ENCODE measurements around the gene AK9.
A peak's percentile ranks its signal among the peaks of the same experiment; 100 is the strongest.
"Not testable (repeated sequence)": the region's sequence is repeated elsewhere in the genome, so short reads cannot be mapped to it uniquely, and the experiment has no call there.

AK9 gene

DNA sequence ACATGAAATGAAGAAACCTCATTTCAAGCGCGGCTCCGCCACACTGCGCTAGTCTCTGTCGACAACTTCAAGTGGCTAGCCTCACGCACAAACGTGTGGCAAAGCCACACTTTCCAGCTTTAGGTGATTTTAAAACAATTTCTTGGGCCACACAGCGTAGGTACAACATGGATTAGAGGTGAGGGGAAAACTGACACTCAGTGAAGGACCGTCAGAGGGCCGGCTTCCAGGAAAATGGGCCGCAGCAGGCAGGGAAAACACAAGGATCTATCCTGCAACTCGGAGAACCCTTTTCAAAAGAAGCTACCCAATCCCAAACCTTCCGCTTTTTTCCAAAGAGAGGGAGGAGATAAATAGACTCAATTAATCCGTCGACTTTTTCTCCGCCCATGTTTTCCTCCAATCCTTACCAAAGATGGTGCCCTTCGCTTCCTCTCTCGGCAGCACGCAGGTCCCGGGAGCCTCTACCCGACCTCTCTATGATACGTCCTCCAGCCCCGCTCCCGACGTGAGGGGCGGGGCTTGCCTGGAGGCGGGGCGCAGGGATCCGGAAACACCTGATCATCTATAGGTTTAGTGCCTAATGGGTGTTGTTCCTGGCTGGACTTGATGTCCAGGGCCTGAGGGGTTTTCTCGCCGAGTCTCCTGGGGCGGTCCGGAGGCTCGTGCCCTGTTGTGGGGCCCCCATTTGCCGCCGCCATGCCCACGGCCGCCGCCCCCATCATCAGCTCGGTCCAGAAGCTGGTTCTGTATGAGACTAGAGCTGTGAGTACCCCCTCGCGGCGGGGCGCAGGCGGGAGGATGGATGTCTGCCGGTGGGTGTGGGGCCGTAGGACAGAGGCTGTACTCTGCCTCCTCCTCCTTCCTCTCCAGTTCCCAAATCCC lies at the start of gene AK9, which contains the start of gene FIG4:
AK9 (minus strand) TSS at position 466 of the 885 bp plus-strand sequence. CDS start 15,457 bp downstream, outside the sequence.
FIG4 (plus strand) TSS at position 560 of the 885 bp plus-strand sequence; CDS start at position 700, 140 bp downstream.
- peak; percentile 77 to 80 (median 78) for DNase-seq

DNA sequence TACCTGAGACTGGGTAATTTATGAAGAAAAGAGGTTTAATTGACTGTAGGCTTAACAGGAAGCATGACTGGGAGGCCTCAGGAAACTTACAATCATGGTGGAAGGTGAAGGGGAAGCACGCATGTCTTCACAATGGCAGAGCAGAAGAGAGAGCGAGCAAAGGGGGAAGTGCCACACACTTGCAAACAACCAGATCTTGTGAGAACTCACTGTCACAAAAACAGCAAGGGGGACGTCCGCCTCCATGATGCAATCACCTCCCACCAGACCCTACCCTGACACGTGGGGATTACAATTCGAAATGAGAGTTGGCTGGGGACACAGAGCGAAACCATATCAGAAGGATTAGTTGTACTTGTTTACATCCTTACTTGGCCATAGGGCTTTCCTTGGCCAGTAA lies 49.8 kb upstream of the AK9 start:
- DNase-seq, result no peak

DNA sequence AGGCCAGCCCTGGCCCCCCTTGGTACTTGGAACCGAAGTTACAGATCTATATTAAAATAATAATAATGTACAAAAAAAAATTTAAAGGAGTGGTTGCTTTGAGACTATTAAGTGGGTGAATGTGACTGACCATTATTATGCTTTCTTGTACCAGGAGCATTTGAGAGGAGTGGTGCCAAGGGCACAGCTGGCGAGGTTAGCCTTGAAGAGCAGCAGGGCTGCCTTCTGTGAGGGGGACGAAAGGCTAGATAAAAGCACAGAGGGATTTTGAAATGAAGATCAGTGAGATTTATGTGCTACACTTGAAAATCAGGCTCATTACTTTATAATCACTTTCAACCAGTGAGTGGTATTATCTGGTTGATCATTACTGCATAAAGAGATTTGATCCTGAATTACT lies 48.7 kb upstream of the AK9 start:
- no peak for DNase-seq

DNA sequence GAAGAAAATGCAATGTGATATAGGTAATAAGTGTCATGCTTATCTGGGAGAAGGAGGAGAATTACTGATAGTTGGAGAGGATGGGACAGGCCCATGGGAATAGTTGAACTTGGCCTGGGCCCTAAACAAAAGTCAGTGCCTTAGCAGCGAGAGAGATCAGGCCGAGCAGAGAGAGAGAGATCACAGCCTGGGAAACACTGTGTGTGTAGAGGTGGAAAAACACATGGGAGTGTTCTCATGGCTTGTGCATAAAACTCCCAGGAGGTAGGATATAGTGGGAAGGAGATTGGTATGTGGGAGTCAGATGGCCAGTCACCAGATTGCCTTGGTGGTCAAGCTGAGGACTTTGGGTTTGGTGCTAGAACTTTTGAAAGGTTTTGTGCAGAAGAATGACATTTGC lies 47.7 kb upstream of the AK9 start:
- no peak for DNase-seq

DNA sequence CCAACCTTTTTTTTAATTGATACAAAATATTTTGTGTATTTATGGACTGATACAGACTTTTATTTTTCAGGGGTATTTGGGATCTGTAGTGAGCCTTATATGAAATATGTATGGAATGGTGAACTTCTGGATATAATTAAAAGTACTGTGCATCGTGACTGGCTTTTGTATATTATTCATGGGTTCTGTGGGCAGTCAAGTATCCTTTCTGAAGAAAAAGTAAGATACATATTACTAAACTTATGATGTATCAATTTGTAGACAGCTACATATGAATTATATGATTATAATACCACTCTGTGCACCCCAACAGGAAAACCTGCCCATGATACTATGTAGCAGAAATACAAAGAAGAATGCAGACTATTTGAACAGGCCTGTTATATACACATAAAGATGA lies 47.3 kb upstream of the AK9 start:
- DNase-seq, result no peak

DNA sequence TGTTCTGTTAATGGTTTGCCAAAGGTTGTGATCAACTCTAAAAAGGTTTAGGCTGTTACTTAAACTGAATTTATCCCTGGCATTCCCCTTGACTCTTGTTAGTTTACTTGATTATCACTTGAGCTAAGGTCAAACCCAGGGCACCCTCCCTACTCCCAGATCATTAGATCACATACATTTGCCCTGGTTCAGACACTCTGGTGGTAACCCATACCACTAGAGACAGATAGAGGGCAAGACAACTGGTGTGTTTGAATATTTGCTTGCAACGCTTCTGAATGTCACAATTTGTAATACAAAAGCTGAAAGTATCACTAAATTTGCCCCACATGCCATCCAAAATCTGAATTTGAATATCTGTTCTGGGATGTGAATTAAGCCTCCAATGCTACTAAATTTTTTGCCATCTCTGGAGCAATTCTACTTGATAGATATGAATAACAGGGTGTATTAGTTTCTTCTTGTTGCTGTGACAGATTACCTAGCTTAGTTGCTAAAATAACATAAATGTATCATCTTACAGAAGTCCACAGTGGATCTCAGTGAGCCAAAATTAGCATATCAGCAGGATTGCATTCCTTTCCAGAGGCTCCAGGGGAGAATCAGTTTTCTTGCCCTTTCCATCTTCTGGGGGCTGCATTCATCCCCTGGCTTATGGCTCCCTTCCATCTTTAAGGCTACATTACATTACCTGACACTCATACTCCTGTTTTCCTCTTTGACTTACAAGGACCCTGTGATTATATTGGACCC lies 45.4 kb upstream of the AK9 start:
- DNase-seq, result no peak

DNA sequence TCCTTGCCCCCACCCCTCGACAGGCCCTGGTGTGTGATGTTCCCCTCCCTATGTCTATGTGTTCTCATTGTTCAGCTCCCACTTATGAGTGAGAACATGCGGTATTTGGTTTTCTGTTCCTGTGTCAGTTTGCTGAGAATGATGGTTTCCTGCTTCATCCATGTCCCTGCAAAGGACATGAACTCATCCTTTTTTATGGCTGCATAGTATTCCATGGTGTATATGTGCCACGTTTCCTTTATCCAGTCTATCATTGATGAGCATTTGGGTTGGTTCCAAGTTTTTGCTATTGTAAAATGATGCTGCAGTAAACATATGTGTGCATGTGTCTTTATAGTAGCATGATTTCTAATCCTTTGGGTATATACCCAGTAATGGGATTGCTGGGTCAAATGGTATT lies 34.2 kb upstream of the AK9 start:
- DNase-seq, result not testable (repeated sequence)

DNA sequence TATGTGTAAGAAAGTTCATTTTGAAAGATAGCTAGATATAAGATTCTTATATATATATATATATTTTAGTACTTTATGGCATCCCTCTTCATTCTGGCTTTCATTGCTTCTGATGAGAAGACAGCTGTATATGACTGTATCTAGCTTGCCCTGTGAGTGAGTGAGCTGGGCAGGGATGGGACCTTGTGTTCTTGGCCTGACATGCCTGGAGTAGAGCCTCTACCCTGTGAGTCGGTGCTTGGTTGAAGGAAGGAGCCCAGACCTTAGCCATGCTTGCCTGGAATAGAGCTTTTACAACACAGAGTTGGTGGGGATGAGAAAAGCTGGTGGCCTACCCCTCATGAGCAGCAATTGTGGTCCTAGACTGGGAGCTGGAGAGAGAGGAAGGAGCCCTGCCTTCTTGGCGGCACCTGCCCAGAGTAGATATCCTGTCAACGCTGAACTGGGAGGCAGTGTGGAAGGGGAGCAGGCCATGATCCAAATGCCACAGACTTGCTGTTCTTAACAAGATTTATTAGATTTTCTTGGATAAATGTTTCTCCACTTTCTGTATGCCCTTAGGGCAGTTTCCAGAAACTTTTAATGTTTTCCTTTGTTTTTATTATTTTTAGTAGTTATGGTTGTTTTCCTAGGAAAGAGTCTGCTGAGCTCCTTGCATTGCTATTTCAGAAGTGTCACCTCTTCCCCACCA lies 31.7 kb upstream of the AK9 start:
- DNase-seq, result no peak

DNA sequence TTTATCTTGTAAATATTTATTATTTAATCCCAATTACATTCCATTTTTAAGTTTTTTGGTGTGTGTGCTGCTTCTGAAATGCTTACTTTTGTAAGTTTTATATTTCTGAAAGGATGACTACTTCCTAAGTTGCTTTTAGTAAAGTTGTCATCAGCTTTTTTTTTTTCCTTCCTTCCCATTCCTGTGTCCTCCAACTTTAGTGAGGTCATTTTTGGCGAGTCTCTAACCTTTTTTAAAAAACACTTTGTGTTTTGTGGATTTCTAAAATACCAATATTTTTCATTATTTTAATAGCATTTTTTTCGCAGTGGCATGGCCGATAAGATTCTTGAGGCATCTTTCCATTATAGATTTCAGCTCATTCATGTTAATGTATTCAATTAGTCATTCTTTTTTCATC lies 31.0 kb upstream of the AK9 start:
- DNase-seq, result no peak

DNA sequence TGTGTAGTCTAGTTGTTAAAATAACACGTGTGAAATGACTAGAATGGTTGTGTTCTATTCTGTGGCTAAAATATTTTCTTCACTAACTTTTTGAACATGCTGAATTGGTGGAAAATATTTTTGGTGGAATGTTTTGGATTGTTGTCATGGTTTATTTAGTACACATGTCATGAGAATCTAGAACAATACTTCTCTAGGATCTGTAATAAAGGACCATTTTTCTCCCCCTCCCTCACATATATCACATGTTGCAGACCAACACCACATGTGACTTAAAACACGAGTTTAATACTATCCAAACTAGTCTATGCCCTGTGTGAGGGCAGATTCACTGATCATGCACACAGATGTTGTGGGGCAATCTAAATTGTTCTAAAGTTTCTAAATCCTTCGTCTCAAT lies 29.3 kb upstream of the AK9 start:
- no peak for DNase-seq

DNA sequence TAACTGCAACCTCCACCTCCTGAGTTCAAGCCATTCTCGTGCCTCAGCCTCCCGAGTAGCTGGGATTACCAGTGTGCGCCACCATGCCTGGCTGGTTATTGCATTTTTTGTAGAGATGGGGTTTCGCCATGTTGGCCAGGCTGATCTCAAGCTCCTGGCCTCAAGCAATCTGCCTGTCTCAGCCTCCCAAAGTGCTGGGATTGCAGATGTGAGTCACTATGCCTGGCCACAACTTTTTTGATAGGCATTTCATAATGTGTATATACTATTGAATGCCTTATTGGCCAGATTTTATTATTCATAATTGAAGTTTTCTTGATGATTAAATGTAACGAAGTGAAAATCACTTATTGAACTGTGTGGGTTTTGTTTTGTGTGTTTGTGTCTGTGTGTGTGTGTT lies 28.0 kb upstream of the AK9 start:
- DNase-seq, result no peak

DNA sequence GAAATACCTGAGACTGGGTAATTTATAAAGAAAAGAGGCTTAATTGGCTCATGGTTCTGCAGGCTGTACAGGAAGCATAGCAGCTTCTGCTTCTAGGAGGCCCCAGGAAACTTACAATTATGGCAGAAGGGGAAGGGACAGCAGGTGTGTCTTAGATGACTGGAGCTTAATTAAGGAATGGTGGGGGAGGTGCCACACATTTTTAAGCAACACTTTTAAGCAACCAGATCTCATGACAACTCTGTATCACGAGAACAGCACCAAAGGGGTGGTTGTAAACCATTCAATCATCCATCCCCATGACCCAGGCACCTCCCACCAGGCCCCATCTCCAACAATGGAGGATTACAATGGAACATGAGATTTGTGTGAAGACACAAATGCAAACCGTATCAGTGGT lies 27.0 kb upstream of the AK9 start:
- no peak for DNase-seq

DNA sequence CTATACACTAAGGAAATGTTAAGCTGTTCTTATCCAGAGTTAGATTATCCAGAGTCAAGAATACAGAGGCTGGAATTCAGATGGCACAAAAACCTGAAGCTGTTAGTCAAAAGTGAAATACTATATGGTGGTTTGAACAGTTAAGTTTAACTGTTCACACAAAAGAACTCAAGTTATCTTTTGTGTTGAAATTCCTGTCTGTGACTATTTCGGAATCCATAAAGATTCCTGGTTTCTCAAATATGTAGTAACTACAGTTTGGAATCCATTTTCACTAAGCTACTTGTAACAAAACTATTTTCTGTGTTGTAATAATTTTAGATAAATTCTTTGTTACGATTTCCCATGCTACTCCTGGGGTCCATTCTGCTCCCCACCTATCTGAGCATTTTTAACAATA lies 24.6 kb upstream of the AK9 start:
- DNase-seq, result no peak

DNA sequence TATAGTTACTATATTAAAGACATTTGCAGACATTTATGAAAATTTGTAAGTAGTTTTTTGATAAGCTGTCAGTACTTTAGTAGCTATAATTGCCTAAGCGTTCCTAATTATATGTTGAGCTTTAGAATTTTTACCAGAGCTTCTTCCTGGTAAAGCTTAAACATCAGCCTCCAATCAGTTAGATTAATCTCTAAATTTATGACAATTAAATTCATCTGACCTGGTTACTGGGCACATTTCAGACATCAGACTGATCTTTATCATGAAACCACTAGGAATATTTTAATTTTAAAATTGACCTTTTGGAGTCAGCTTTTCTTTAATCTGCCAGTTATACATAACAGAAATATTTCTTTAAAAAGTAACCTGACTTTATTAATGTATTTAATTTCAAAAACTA lies 23.6 kb upstream of the AK9 start:
- no peak for DNase-seq

DNA sequence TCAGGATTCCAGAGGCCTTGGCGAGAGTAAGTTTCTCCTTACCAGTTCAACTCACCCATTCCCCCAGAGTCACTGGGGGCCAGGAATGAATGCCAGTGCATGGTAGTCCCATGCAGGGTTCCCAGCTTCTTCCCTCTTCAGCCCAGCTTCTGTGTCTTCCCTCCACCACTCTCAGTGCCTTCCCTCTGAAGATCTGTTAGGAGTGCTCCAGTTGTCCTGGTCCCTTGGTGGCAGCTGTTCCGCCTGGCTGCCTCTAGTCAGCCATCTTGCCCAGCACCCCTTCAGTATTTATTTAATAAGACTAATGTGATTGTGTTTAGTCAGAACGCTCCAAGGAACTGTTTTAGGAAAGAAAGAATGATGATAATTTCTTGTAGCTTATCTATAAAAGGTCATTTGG lies 23.2 kb upstream of the AK9 start:
- no peak for DNase-seq

DNA sequence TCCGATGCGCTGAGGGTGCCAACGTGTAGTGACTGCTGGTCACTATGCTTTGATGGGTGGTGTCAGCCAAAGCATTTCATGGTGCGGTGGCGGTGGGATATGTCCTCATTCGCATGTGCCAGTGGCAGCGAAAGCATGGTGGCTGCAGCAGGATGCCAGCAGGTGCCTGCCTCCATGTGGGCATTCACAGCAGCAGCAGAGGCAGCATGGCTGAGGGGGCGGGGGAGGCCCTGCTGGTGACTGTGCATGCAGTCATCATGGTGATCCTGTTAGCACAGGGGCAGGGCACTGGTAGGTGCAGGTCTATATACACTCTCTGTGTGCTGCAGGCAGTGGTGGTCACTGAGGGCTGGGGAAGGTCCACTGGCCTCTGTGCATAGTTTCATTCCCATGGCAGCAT lies 22.1 kb upstream of the AK9 start:
- DNase-seq, result no peak

DNA sequence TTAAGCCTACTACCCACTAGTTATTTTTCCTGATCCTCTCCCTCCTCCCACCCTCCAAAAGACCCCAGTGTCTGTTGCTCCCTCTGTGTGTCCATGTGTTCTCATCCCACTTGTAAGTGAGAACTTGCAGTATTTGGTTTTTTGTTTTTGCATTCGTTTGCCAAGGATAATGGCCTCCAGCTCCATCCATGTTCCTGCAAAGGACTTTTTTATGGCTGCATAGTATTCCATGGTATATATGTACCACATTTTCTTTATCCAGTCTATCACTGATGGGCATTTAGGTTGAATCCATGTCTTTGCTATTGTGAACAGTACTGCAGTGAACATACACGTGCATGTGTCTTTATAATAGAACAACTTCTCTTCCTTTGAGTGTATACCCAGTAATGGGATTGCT lies 17.1 kb upstream of the AK9 start:
- not testable (repeated sequence) for DNase-seq

DNA sequence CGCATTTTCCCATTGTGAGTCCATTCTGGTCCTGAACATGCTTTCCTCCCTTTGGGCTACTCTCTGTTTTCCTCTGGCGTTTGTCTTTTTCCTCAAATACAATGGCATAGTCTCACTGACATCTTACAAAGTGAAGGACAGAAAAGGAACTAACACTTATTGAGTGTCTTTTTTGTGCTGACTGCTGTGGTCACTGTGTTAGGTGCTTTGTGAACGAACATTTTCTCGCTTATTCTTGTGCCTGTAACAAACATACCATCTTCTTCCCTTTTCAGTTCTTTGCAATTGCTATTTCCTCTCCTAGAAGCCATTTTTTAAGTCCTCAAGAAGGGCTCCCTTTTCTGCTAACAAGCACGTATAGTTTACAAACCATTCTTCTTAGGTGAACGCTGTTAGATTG lies 15.5 kb upstream of the AK9 start:
- DNase-seq, result no peak

DNA sequence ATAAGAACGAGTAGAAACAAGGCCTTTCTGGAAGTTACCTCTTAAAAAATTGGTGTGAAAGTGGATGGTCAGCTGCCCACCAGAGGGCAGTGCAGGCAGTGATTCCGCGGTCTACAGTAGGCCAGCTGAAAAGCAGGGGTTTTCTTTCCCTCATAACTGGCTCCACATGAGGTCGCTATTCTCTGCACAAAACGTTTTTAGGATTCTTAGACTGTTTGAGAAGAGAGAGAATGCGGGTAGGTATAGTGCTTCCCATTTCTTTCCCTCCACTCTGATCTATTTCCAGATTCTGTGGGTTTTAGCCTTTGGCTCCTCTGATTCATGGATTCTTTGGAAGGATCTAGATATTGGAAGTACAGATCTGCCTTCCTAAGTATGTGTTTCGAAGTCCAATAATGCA lies 14.3 kb upstream of the AK9 start:
- peak; percentile 35 to 54 (median 40) for DNase-seq

DNA sequence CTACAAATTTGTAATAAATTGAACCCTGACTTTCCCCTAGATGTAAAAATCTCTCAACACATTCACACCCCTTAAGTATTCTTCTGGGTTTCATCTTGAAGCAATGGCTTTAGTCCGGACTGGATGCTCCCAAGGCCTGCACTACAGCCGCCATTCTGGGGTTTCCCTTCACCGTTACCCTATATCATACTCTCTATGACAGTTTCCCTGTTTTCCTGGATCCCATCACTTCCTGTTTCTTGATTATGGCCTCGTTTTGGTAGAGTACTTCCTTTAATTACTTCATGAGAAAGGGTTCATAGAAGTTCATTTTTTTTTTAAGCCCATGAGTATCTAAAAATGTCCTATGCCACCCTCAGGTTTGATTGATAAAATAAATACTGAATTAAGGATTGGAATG lies 11.8 kb upstream of the AK9 start:
- no peak for DNase-seq

DNA sequence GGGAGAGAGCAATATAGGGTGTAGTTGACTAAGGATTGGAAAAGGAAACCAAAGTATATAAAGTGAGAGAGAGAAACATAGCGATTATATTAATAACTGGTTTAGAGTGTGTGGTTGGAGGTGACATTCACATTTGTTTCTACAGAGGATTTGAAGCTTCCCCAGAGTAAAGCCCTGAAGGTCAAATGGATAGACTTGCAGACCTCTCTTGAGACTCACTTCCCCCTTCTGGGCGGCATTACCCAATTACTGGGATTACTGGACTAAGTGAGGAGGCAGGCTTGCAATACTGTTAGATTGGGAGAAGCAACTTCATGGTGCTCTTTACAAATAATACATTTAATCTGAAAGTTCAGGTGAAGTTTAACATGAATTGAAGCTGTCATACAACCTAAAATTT lies 10.8 kb upstream of the AK9 start:
- DNase-seq, result no peak

DNA sequence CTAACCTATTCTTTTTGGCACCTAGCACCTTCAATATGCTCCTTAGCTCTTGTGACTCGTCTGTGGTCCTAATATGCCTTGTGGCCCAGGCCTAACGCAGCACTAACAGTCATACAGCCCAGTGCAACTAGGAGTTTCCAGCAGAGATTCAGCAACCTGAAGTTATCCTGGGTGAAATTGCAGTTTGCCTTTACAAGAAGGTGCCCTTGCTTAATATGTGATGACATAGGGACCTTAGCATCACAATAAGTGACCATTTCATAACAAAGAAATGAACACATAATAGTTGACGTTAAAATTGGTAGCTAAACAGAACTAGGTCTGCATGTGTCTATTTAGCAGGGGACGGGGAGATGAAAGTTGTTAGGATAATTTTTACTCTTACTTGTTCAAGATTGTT lies 10.2 kb upstream of the AK9 start:
- DNase-seq, result no peak

DNA sequence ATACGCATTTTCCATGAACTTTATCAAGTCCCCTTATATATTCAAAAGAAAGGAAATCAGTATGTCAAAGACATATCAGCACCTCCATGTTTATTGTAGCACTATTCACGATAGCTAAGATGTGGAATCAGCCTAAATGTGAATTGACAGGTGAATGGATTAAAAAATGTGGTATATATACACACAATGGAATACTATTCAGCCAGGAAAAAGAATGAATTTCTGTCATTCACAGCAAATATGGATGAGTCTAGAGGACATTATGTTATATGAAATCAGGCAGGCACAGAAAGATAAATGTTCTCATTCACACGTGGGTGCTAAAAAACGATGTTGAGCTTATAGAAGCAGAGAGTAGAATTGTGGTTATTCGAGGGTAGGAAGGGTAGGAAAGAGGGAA lies 5.4 kb upstream of the AK9 start:
- DNase-seq, result no peak

DNA sequence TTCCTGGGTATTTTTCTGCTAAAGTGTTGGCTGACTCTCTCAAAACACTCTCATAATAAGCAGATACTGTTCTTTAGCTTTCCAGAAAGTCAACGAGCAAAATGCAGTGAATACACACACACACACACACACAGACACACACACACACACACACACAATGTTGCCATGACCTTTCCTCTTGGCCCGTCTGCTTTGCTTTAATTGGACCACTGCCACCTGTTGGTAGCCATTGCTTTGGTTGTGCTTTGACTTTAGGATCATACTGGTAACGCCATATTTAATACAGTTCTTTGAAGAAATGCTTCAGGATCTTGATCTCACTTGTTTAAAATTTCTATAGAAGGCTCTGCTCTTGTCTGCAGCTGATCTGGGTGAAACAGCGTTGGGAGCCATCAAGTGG lies 4.5 kb upstream of the AK9 start:
- DNase-seq, result no peak
